GM12878 (cell line): Measurements from ENCODE around the gene CTH. TPM values are rescaled to one million over a fixed set of nuclear protein-coding genes. Genes with fewer than 3 reads are reported as not detected.

Source experiments
- ATF7 ChIP-seq: fragments of 450-650 bp; IDR thresholded peaks from 2 replicates; pipeline ENCODE4 v1.6.1; 2016; ENCODE audit warnings: low read depth, mild to moderate bottlenecking
- BACH1 ChIP-seq: fragments of 450-650 bp; IDR thresholded peaks from 2 replicates; pipeline ENCODE4 v1.6.1; 2017; ENCODE audit warnings: mild to moderate bottlenecking, borderline replicate concordance
- BRCA1 ChIP-seq: IDR thresholded peaks from 2 replicates; pipeline ENCODE4 v1.6.1; 2011; ENCODE audit warnings: low read depth, low read length, improper control_type of control experiment
- CBFB ChIP-seq: IDR thresholded peaks from 2 replicates; pipeline ENCODE4 v1.6.1; 2016; ENCODE audit warnings: antibody characterized with exemption, low read depth
- CBX5 ChIP-seq: sonication (generic); IDR thresholded peaks from 2 replicates; pipeline ENCODE4 v1.6.1; 2016; ENCODE audit warnings: low read depth, moderate library complexity, mild to moderate bottlenecking, inconsistent platforms
- EP300 ChIP-seq, 2 experiments: fragments of 150-350 bp in 1 of 2; IDR thresholded peaks; 2 replicates each; pipeline ENCODE4 v1.6.1; 2011 to 2012; ENCODE audit warnings: low read depth in 2 of 2, low read length in 2 of 2, borderline replicate concordance in 1 of 2, improper control_type of control experiment in 1 of 2, inconsistent platforms in 1 of 2; ENCODE audit not compliant: control insufficient read depth in 1 of 2
- GATAD2B ChIP-seq: fragments of 450-650 bp; conservative IDR thresholded peaks from 2 replicates; pipeline ENCODE4 v1.6.1; 2017; ENCODE audit warnings: low read depth, mild to moderate bottlenecking, moderate library complexity
- IRF3 ChIP-seq: fragments of 450-650 bp; IDR thresholded peaks from 2 replicates; pipeline ENCODE4 v1.6.1; 2014; ENCODE audit warnings: mild to moderate bottlenecking
- KDM1A ChIP-seq: fragments of 200-600 bp; sonication (generic); IDR thresholded peaks from 2 replicates; pipeline ENCODE4 v1.6.1; 2016; ENCODE audit warnings: borderline replicate concordance
- LARP7 ChIP-seq: fragments of 450-650 bp; IDR thresholded peaks from 2 replicates; pipeline ENCODE4 v1.6.1; 2017; ENCODE audit warnings: mild to moderate bottlenecking
- MYC ChIP-seq: IDR thresholded peaks from 2 replicates; pipeline ENCODE4 v1.6.1; 2011; ENCODE audit warnings: mild to moderate bottlenecking, low read length, moderate library complexity, inconsistent platforms; ENCODE audit not compliant: insufficient read depth, insufficient replicate concordance, insufficient read length, severe bottlenecking
- NR2C1 ChIP-seq: fragments of 450-650 bp; IDR thresholded peaks from 2 replicates; pipeline ENCODE4 v1.6.1; 2017; ENCODE audit warnings: antibody characterized with exemption, mild to moderate bottlenecking, moderate library complexity
- NR2C2 ChIP-seq: IDR thresholded peaks from 2 replicates; pipeline ENCODE4 v1.6.1; 2011; ENCODE audit warnings: borderline replicate concordance, low read depth; ENCODE audit not compliant: control insufficient read depth, insufficient read length
- NRF1 ChIP-seq: conservative IDR thresholded peaks from 2 replicates; pipeline ENCODE4 v1.6.1; 2011; ENCODE audit warnings: mild to moderate bottlenecking, low read depth, low read length, improper control_type of control experiment
- PAX5 ChIP-seq: IDR thresholded peaks from 2 replicates; pipeline ENCODE4 v1.6.1; 2011; ENCODE audit warnings: low read depth, low read length, borderline replicate concordance
- RAD51 ChIP-seq: fragments of 450-650 bp; IDR thresholded peaks from 2 replicates; pipeline ENCODE4 v1.6.1; 2016; ENCODE audit warnings: moderate library complexity, mild to moderate bottlenecking, inconsistent platforms
- RB1 ChIP-seq: fragments of 450-650 bp; formaldehyde crosslinking; IDR thresholded peaks from 2 replicates; pipeline ENCODE4 v1.6.1; 2017; ENCODE audit warnings: mild to moderate bottlenecking, borderline replicate concordance
- RBBP5 ChIP-seq: fragments of 200-600 bp; sonication (generic); conservative IDR thresholded peaks from 2 replicates; pipeline ENCODE4 v1.6.1; 2016
- SIN3A ChIP-seq: IDR thresholded peaks from 2 replicates; pipeline ENCODE4 v1.6.1; 2012; ENCODE audit warnings: low read depth, low read length, improper control_type of control experiment
- SIX5 ChIP-seq: IDR thresholded peaks from 2 replicates; pipeline ENCODE4 v1.6.1; 2011; ENCODE audit warnings: mild to moderate bottlenecking, low read depth, low read length, moderate library complexity; ENCODE audit not compliant: severe bottlenecking
- SMC3 ChIP-seq: IDR thresholded peaks from 2 replicates; pipeline ENCODE4 v1.6.1; 2011; ENCODE audit warnings: low read length, improper control_type of control experiment, borderline replicate concordance
- STAT1 ChIP-seq: fragments of 450-650 bp; conservative IDR thresholded peaks from 2 replicates; pipeline ENCODE4 v1.6.1; 2014; ENCODE audit warnings: antibody characterized with exemption, mild to moderate bottlenecking
- TARDBP ChIP-seq: IDR thresholded peaks from 2 replicates; pipeline ENCODE4 v1.6.1; 2016; ENCODE audit warnings: borderline replicate concordance
- TBL1XR1 ChIP-seq: IDR thresholded peaks from 2 replicates; pipeline ENCODE4 v1.6.1; 2012; ENCODE audit warnings: low read depth, low read length, improper control_type of control experiment
- USF2 ChIP-seq: IDR thresholded peaks from 2 replicates; pipeline ENCODE4 v1.6.1; 2011; ENCODE audit warnings: low read depth, low read length, improper control_type of control experiment, borderline replicate concordance
- WRNIP1 ChIP-seq: IDR thresholded peaks from 2 replicates; pipeline ENCODE4 v1.6.1; 2011; ENCODE audit warnings: low read depth, low read length, improper control_type of control experiment, borderline replicate concordance
- ZBTB4 ChIP-seq: fragments of 450-650 bp; formaldehyde crosslinking; IDR thresholded peaks from 2 replicates; pipeline ENCODE4 v1.4.0; 2022; ENCODE audit warnings: mild to moderate bottlenecking, moderate library complexity
- polyA plus RNA-seq, 11 experiments: library from polyadenylated mRNA; depleted of rRNA in 4 of 11; unstranded in 6 of 11; stranded (reverse) in 5 of 11; fragments of >200 nt; fragmentation: Nextera tagmentation in 4 of 11; fragmentation: Illumina TruSeq in 1 of 11; extraction: Ambion mirVana in 4 of 11; extraction: Trizol in 1 of 11; gene quantifications; 1 replicate in 1 of 11; 2 replicates in 10 of 11; pipeline versions ENCODE4 v1.2.1 to v1.2.3, GENCODE V29; 2011 to 2016; ENCODE audit warnings: inconsistent platforms in 2 of 11, missing spikeins in 2 of 11, low read depth in 1 of 11
- total RNA-seq, 4 experiments: library from RNA; depleted of rRNA in 3 of 4; stranded (reverse); fragments of >200 nt in 3 of 4; fragmentation: Illumina TruSeq in 1 of 4; extraction: Trizol in 1 of 4; gene quantifications; 2 replicates each; pipeline versions ENCODE4 v1.2.1 to v1.2.3, GENCODE V29; 2013 to 2021

Gene CTH
- total and polyA plus RNA-seq, 10 of the 15 experiments (the other 5 are each of a cell fraction or from before 2014, with no cell fraction given), result 6.3 to 17.5 (median 10.4) TPM

- TF ChIP-seq TBL1XR1 (0 out of 2 replicates have a peak, but pooled peaks have one; percentile 62), NRF1 (0 out of 2 replicates have a peak, but pooled peaks have one; percentile 15), LARP7 (peak; percentile 50; the same call in 1 of the 2 replicates), MYC (no peak), TARDBP (no peak), WRNIP1 (peak; percentile 90; the same call in 1 of the 2 replicates), USF2 (no peak), BACH1 (0 out of 2 replicates have a peak, but pooled peaks have one; percentile 8), NR2C1 (peak; percentile 29; the same call in 1 of the 2 replicates), EP300 (IDR thresholded peaks at IDR 0.05; ENCODE audit: borderline replicate concordance in 1 of 2, control insufficient read depth in 1 of 2, low read depth in 2 of 2, low read length in 2 of 2) (no peak), SIX5 (no peak), ATF7 (peak; percentile 64), NR2C2 (no peak), RB1 (no peak), BRCA1 (no peak), GATAD2B (peak; percentile 61), SMC3 (no peak), STAT1 (no peak), ZBTB4 (CRISPR knock-in tag) (no peak), RBBP5 (no peak), IRF3 (peak; percentile 60; the same call in 1 of the 2 replicates), CBX5 (no peak), CBFB (peak; percentile 10; the same call in 1 of the 2 replicates), SIN3A (peak; percentile 56; the same call in 1 of the 2 replicates), PAX5 (no peak), KDM1A (no peak), RAD51 (no peak)
These were observed at the start of gene CTH (continued) for GRCh38 chr1:70410604-70411359.
